Stomach (tissue), 9 donors: ENCODE results near the gene CLSTN3. TPM values are rescaled to one million over a fixed set of nuclear protein-coding genes. Genes with fewer than 3 reads are reported as not detected.

Experiments used
- DNase-seq, 2 donors: peaks; one replicate each; pipeline versions ENCODE4 v3.0.0 to v3.0.0-alpha.2; 2013 to 2019
- H3K27ac ChIP-seq, 5 donors: fragments of 200-600 bp in 4 of 5; sonication (generic) in 4 of 5; one replicate each; pipeline ENCODE4 v1.5.1; 2013 to 2019; ENCODE audit warnings: mild to moderate bottlenecking in 1 of 5, moderate library complexity in 1 of 5
- H3K27me3 ChIP-seq, 3 donors: fragments of 200-600 bp; sonication (generic); one replicate each; pipeline ENCODE4 v1.5.1; 2017 to 2019; ENCODE audit warnings: mixed run types in 1 of 3
- H3K36me3 ChIP-seq, 4 donors: fragments of 200-600 bp; sonication (generic); 1 replicate in 3 of 4; 2 replicates in 1 of 4; pipeline ENCODE4 v1.5.1; 2016 to 2019
- H3K4me1 ChIP-seq, 4 donors: fragments of 200-600 bp; sonication (generic); one replicate each; pipeline ENCODE4 v1.5.1; 2016 to 2019
- H3K4me3 ChIP-seq, 4 donors: fragments of 200-600 bp; sonication (generic) in 3 of 4; one replicate each; pipeline ENCODE4 v1.5.1; 2016 to 2019; ENCODE audit warnings: mild to moderate bottlenecking in 1 of 4
- H3K9me3 ChIP-seq, 4 donors: fragments of 200-600 bp; sonication (generic); one replicate each; pipeline ENCODE4 v1.5.1; 2016 to 2019
- CTCF ChIP-seq, 7 experiments: fragments of 450-650 bp in 4 of 7; fragments of 200-600 bp in 3 of 7; sonication (generic) in 3 of 7; IDR thresholded peaks; one replicate each; pipeline ENCODE4 v1.5.1; 2016 to 2019; ENCODE audit warnings: antibody characterized with exemption in 7 of 7, control low read depth in 2 of 7, mild to moderate bottlenecking in 1 of 7
- EP300 ChIP-seq: sonication (generic); formaldehyde crosslinking; IDR thresholded peaks from one replicate; pipeline ENCODE4 v1.6.1; 2017; ENCODE audit warnings: antibody characterized with exemption
- POLR2A ChIP-seq, 4 donors: fragments of 450-650 bp; IDR thresholded peaks; one replicate each; pipeline ENCODE4 v1.6.1; 2016; ENCODE audit warnings: antibody characterized with exemption in 4 of 4, control low read depth in 2 of 4, mild to moderate bottlenecking in 1 of 4, moderate library complexity in 1 of 4
- POLR2AphosphoS5 ChIP-seq, 3 donors: sonication (generic); formaldehyde crosslinking; IDR thresholded peaks; one replicate each; pipeline ENCODE4 v1.6.1; 2016; ENCODE audit warnings: antibody characterized with exemption in 3 of 3
- WGBS, 5 donors: extraction: QIAGEN DNeasy Blood & Tissue Kit in 3 of 5; methylation state at CpG; one replicate each; pipeline versions ENCODE4 v1.1.5 to v1.1.7; 2013 to 2018; 5-methylcytosine and 5-hydroxymethylcytosine counted together
- intact Hi-C: fragments of 100-400 bp; cut with DNase I; formaldehyde crosslinking; loops from one replicate; pipeline ENCODE4 v1.15.1; 2023; ENCODE audit warnings: low total_unique reads
- polyA plus RNA-seq, 3 donors: library from polyadenylated mRNA; stranded (reverse); fragments of 200-250 nt; gene quantifications; one replicate each; pipeline ENCODE4 v1.2.3, GENCODE V29; 2013
- total RNA-seq, 5 donors: library from RNA; depleted of rRNA; stranded (reverse); fragments of >200 nt; gene quantifications; one replicate each; pipeline versions ENCODE4 v1.1.0 to v1.2.3, GENCODE V29; 2014 to 2016
- donor health status: healthy with polysubstance abuse.
- donor health status: Bipolar disorder and iron deficiency.
- donor health status: healthy.

Gene CLSTN3
- total and polyA plus RNA-seq, 8 donors, result 2.4 to 149 (median 17.5) TPM

- no peak for TF ChIP-seq POLR2A (IDR thresholded peaks at IDR 0.05)
- no peak for TF ChIP-seq EP300
- TF ChIP-seq POLR2AphosphoS5 (IDR thresholded peaks at IDR 0.05), result no peak
- TF ChIP-seq CTCF (IDR thresholded peaks at IDR 0.05), result no peak
- intact Hi-C loops, result loop anchor here (10.0 kb wide), 1 partner anchor 171 kb away; the partner anchor contains the start of genes C12orf57 and RNU7-1
- no peak for DNase-seq
Measured at GRCh38 chr12:7116196-7116595, 14.0 kb upstream of the CLSTN3 start.

GRCh38 chr12:7116916-7117315 lies 13.3 kb upstream of the CLSTN3 start:
- H3K36me3 ChIP-seq, result peaks cover 3 to 48% (median 37%) of the 10 kb centered on the region in 4 donors
- 78 to 98% (median 93%) methylated on average over 9 of the region's 9 CpGs for WGBS, 5 donors
- no peak overlapping the region for H3K27ac ChIP-seq
- peaks cover 0 to 18% (median 9%) of the 10 kb centered on the region in 4 donors for H3K4me1 ChIP-seq
- intact Hi-C loops, result loop anchor here (10.0 kb wide), 1 partner anchor 172 kb away; the partner anchor contains the start of genes C12orf57 and RNU7-1
- DNase-seq, result no peak
- TF ChIP-seq POLR2A (IDR thresholded peaks at IDR 0.05) (no peak), EP300 (no peak), POLR2AphosphoS5 (IDR thresholded peaks at IDR 0.05) (no peak), CTCF (IDR thresholded peaks at IDR 0.05) (no peak)
- H3K9me3 ChIP-seq, result no peaks in the 10 kb centered on the region
- no peak overlapping the region for H3K4me3 ChIP-seq
- no peaks in the 10 kb centered on the region for H3K27me3 ChIP-seq

More at GRCh38 chr12:7116196-7116595, 14.0 kb upstream of the CLSTN3 start:
- Histone ChIP-seq H3K9me3 (no peaks in the 10 kb centered on the region), H3K27ac (no peak overlapping the region), H3K4me1 (peaks cover 0 to 24% (median 9%) of the 10 kb centered on the region in 4 donors), H3K27me3 (no peaks in the 10 kb centered on the region), H3K36me3 (peaks cover 3 to 48% (median 37%) of the 10 kb centered on the region in 4 donors), H3K4me3 (no peak overlapping the region)
- WGBS, 5 donors, result 67 to 90% (median 86%) methylated on average over 1 to 3 of the region's 3 CpGs

- no peak for DNase-seq
- peaks cover 3 to 48% (median 37%) of the 10 kb centered on the region in 4 donors for H3K36me3 ChIP-seq
- 83 to 100% (median 88%) methylated on average over 2 to 3 of the region's 3 CpGs for WGBS, 5 donors
- no peaks in the 10 kb centered on the region for H3K9me3 ChIP-seq
- H3K4me1 ChIP-seq, result peaks cover 0 to 17% (median 7%) of the 10 kb centered on the region in 4 donors
- H3K4me3 ChIP-seq, result no peak overlapping the region
- intact Hi-C loops, result loop anchor here (10.0 kb wide), 1 partner anchor 173 kb away; the partner anchor contains the start of genes C12orf57 and RNU7-1
- TF ChIP-seq CTCF (IDR thresholded peaks at IDR 0.05) (no peak), POLR2A (IDR thresholded peaks at IDR 0.05) (no peak), EP300 (no peak), POLR2AphosphoS5 (IDR thresholded peaks at IDR 0.05) (no peak)
- no peak overlapping the region for H3K27ac ChIP-seq
- no peaks in the 10 kb centered on the region for H3K27me3 ChIP-seq
Measured at GRCh38 chr12:7117670-7118069, 12.5 kb upstream of the CLSTN3 start.

GRCh38 chr12:7118881-7119280 lies 11.3 kb upstream of the CLSTN3 start:
- H3K4me3 ChIP-seq, result no peak overlapping the region
- intact Hi-C loops, result loop anchor here (10.0 kb wide), 1 partner anchor 174 kb away; the partner anchor contains the start of genes C12orf57 and RNU7-1
- H3K27me3 ChIP-seq, result no peaks in the 10 kb centered on the region
- TF ChIP-seq CTCF (IDR thresholded peaks at IDR 0.05) (no peak), POLR2AphosphoS5 (IDR thresholded peaks at IDR 0.05) (no peak), EP300 (no peak), POLR2A (IDR thresholded peaks at IDR 0.05) (no peak)
- no peaks in the 10 kb centered on the region for H3K9me3 ChIP-seq
- H3K27ac ChIP-seq, result no peak overlapping the region
- peaks cover 3 to 47% (median 37%) of the 10 kb centered on the region in 4 donors for H3K36me3 ChIP-seq
- peaks cover 0 to 13% (median 4%) of the 10 kb centered on the region in 4 donors for H3K4me1 ChIP-seq
- WGBS, 5 donors, result 86 to 93% (median 89%) methylated on average over 3 of the region's 3 CpGs
- DNase-seq, result no peak
